HL-60 (cell line): ENCODE data around the gene GAB1.

ENCODE experiments used
- GABPA ChIP-seq: IDR thresholded peaks from 2 replicates; pipeline ENCODE4 v1.6.1; 2012; ENCODE audit warnings: low read depth
- POLR2AphosphoS5 ChIP-seq: IDR thresholded peaks from 2 replicates; pipeline ENCODE4 v1.6.1; 2012; ENCODE audit warnings: low read depth
- TF ChIP-seq, protein P1 (sequence below): IDR thresholded peaks from 2 replicates; pipeline ENCODE4 v1.6.1; 2012; ENCODE audit warnings: low read depth; ENCODE audit not compliant: insufficient replicate concordance
- TF ChIP-seq, protein P2 (sequence below): IDR thresholded peaks from one replicate; pipeline ENCODE4 v1.5.1; 2011; ENCODE audit warnings: low read length, control low read depth, inconsistent platforms; ENCODE audit not compliant: insufficient read depth

DNA sequence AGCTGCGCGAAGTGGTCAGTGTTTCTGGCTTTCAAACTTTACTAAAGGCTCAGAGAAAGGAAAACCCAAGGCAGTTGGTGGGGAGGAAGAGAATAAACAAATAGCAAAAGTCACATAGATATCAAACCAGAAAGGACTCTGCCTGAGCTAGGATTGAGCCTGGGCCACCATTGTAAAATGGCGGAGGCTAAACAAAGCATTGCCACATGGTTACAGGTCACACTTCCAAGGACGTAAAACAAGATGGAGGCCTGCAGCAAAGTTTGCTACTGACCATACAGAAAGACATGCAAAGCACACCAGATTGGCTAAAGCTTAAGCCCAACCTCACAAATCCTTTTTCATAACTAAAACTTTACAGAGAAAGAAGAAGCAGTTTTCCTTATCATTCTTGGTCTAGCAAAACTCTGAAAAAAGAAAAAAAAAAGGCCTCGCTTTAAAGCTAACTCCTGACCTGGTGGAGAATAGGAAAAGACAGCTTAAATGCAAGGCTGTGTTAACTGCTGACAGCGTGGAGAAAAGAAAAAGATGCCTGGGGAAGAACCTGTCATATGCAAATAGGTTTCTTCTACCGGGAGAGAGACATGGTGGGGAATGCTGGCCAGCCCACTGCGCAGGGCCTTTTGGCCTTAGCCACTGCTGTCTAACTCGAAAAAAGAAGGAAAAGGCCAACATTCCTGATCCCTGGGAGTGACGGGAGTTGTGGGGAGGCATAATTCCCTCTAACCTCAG is 95.0 kb downstream of the GAB1 start:
- TF ChIP-seq, protein P1, sequence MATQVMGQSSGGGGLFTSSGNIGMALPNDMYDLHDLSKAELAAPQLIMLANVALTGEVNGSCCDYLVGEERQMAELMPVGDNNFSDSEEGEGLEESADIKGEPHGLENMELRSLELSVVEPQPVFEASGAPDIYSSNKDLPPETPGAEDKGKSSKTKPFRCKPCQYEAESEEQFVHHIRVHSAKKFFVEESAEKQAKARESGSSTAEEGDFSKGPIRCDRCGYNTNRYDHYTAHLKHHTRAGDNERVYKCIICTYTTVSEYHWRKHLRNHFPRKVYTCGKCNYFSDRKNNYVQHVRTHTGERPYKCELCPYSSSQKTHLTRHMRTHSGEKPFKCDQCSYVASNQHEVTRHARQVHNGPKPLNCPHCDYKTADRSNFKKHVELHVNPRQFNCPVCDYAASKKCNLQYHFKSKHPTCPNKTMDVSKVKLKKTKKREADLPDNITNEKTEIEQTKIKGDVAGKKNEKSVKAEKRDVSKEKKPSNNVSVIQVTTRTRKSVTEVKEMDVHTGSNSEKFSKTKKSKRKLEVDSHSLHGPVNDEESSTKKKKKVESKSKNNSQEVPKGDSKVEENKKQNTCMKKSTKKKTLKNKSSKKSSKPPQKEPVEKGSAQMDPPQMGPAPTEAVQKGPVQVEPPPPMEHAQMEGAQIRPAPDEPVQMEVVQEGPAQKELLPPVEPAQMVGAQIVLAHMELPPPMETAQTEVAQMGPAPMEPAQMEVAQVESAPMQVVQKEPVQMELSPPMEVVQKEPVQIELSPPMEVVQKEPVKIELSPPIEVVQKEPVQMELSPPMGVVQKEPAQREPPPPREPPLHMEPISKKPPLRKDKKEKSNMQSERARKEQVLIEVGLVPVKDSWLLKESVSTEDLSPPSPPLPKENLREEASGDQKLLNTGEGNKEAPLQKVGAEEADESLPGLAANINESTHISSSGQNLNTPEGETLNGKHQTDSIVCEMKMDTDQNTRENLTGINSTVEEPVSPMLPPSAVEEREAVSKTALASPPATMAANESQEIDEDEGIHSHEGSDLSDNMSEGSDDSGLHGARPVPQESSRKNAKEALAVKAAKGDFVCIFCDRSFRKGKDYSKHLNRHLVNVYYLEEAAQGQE = no peak
- TF ChIP-seq, protein P2, sequence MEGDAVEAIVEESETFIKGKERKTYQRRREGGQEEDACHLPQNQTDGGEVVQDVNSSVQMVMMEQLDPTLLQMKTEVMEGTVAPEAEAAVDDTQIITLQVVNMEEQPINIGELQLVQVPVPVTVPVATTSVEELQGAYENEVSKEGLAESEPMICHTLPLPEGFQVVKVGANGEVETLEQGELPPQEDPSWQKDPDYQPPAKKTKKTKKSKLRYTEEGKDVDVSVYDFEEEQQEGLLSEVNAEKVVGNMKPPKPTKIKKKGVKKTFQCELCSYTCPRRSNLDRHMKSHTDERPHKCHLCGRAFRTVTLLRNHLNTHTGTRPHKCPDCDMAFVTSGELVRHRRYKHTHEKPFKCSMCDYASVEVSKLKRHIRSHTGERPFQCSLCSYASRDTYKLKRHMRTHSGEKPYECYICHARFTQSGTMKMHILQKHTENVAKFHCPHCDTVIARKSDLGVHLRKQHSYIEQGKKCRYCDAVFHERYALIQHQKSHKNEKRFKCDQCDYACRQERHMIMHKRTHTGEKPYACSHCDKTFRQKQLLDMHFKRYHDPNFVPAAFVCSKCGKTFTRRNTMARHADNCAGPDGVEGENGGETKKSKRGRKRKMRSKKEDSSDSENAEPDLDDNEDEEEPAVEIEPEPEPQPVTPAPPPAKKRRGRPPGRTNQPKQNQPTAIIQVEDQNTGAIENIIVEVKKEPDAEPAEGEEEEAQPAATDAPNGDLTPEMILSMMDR = no peak
- TF ChIP-seq POLR2AphosphoS5 (no peak), GABPA (no peak)
